SU-DHL-6 (cell line): ENCODE data around the gene ARAP3.

Experiments
- H2AFZ ChIP-seq: fragments of 200-600 bp; sonication (generic); 2 replicates; pipeline ENCODE4 v1.6.1; 2014; ENCODE audit warnings: low read depth, mild to moderate bottlenecking, moderate library complexity, mixed read lengths, antibody characterized with exemption, low read length; ENCODE audit not compliant: severe bottlenecking
- H3F3A ChIP-seq: fragments of 200-600 bp; shearing (Covaris generic); 2 replicates; pipeline ENCODE4 v1.6.0; 2016; ENCODE audit warnings: antibody characterized with exemption, mild to moderate bottlenecking; ENCODE audit not compliant: insufficient read depth
- H3K27ac ChIP-seq: fragments of 200-600 bp; sonication (generic); 2 replicates; pipeline ENCODE4 v1.5.1; 2016; ENCODE audit warnings: low read depth, mild to moderate bottlenecking, low read length, moderate library complexity, mixed read lengths
- H3K27me3 ChIP-seq: fragments of 200-600 bp; sonication (generic), shearing (Covaris generic); 2 replicates; pipeline ENCODE4 v1.6.0; 2014; ENCODE audit warnings: mild to moderate bottlenecking, low read length
- H3K36me3 ChIP-seq: fragments of 200-600 bp; sonication (generic); 2 replicates; pipeline ENCODE4 v1.6.1; 2014; ENCODE audit warnings: mild to moderate bottlenecking, low read length, mixed read lengths
- H3K4me2 ChIP-seq: fragments of 300-600, 200-600 bp; shearing (Covaris generic), sonication (generic); 2 replicates; pipeline ENCODE4 v1.6.0; 2014; ENCODE audit warnings: low read length, low read depth, mild to moderate bottlenecking; ENCODE audit not compliant: poor library complexity, severe bottlenecking
- H3K4me3 ChIP-seq: fragments of 200-600 bp; sonication (generic); 2 replicates; pipeline ENCODE4 v1.5.1; 2014; ENCODE audit warnings: antibody characterized with exemption, low read length, mild to moderate bottlenecking, mixed read lengths; ENCODE audit not compliant: insufficient read depth, poor library complexity, severe bottlenecking
- H3K79me2 ChIP-seq: fragments of 200-600 bp; sonication (generic); 2 replicates; pipeline ENCODE4 v1.6.1; 2014; ENCODE audit warnings: mild to moderate bottlenecking, low read length, moderate library complexity; ENCODE audit not compliant: insufficient read depth
- H3K9ac ChIP-seq: fragments of 200-600 bp; sonication (generic); 2 replicates; pipeline ENCODE4 v1.7.0; 2014; ENCODE audit warnings: mild to moderate bottlenecking, low read length
- H3K9me2 ChIP-seq: fragments of 200-600 bp; sonication (generic); replicated peaks from 2 replicates; pipeline ENCODE4 v1.6.1; 2014; ENCODE audit warnings: low read length; ENCODE audit not compliant: insufficient read depth
- H3K9me3 ChIP-seq: fragments of 200-600 bp; sonication (generic); 2 replicates; pipeline ENCODE4 v1.6.1; 2014; ENCODE audit warnings: low read length, mixed read lengths; ENCODE audit not compliant: insufficient read depth
- H4K20me1 ChIP-seq: fragments of 200-600 bp; sonication (generic); 2 replicates; pipeline ENCODE4 v1.6.1; 2014; ENCODE audit warnings: low read depth, mild to moderate bottlenecking, antibody characterized with exemption, low read length, moderate library complexity, mixed read lengths
- CTCF ChIP-seq: fragments of 200-600 bp; sonication (generic); IDR thresholded peaks from one replicate; pipeline ENCODE4 v1.5.1; 2017; ENCODE audit warnings: antibody characterized with exemption, mild to moderate bottlenecking, low read length, moderate library complexity; ENCODE audit not compliant: insufficient read depth, poor library complexity, severe bottlenecking
- EZH2phosphoT487 ChIP-seq: fragments of 200-600 bp; sonication (generic), shearing (Covaris generic); conservative IDR thresholded peaks from 2 replicates; pipeline ENCODE4 v1.6.1; 2018; ENCODE audit warnings: mild to moderate bottlenecking, antibody characterized with exemption, low read length, moderate library complexity, mixed read lengths

ARAP3 gene

GRCh38 chr5:141680178-141680577 is 1.9 kb downstream of the ARAP3 start:
- Histone ChIP-seq H3K27ac (no peak overlapping the region), H3K9ac (no peak overlapping the region), H3K27me3 (no peaks in the 10 kb centered on the region), H3K4me2 (no peak overlapping the region), H3K79me2 (no peaks in the 10 kb centered on the region), H3K36me3 (no peaks in the 10 kb centered on the region), H3F3A (no peaks in the 10 kb centered on the region), H3K9me3 (no peaks in the 10 kb centered on the region), H3K4me3 (no peak overlapping the region), H3K9me2 (no peaks in the 10 kb centered on the region), H4K20me1 (no peaks in the 10 kb centered on the region), H2AFZ (no peak overlapping the region)
- TF ChIP-seq EZH2phosphoT487, result no peak
- no peak for TF ChIP-seq CTCF

GRCh38 chr5:141677415-141677814 is 4.6 kb downstream of the ARAP3 start:
- Histone ChIP-seq H3K36me3 (no peaks in the 10 kb centered on the region), H3K9me2 (no peaks in the 10 kb centered on the region), H3K4me2 (no peak overlapping the region), H3K27ac (no peak overlapping the region), H3K4me3 (no peak overlapping the region), H4K20me1 (no peaks in the 10 kb centered on the region), H3K9me3 (no peaks in the 10 kb centered on the region), H3K9ac (no peak overlapping the region), H2AFZ (no peak overlapping the region), H3K27me3 (no peaks in the 10 kb centered on the region), H3K79me2 (no peaks in the 10 kb centered on the region), H3F3A (no peaks in the 10 kb centered on the region)
- TF ChIP-seq EZH2phosphoT487 (no peak), CTCF (no peak)

GRCh38 chr5:141675672-141676071 is 6.4 kb downstream of the ARAP3 start:
- Histone ChIP-seq H3K4me3 (no peak overlapping the region), H4K20me1 (no peaks in the 10 kb centered on the region), H2AFZ (no peak overlapping the region), H3K4me2 (no peak overlapping the region), H3K27me3 (no peaks in the 10 kb centered on the region), H3K9me2 (no peaks in the 10 kb centered on the region), H3K9me3 (no peaks in the 10 kb centered on the region), H3F3A (no peaks in the 10 kb centered on the region), H3K27ac (no peak overlapping the region), H3K9ac (no peak overlapping the region), H3K79me2 (no peaks in the 10 kb centered on the region), H3K36me3 (no peaks in the 10 kb centered on the region)
- TF ChIP-seq EZH2phosphoT487, result no peak
- no peak for TF ChIP-seq CTCF

- H3K9me2 ChIP-seq, result no peaks in the 10 kb centered on the region
- TF ChIP-seq CTCF (no peak), EZH2phosphoT487 (no peak)
Measured at GRCh38 chr5:141674747-141675146, 7.3 kb downstream of the ARAP3 start.

More at GRCh38 chr5:141674747-141675146, 7.3 kb downstream of the ARAP3 start:
- Histone ChIP-seq H3K79me2 (no peaks in the 10 kb centered on the region), H4K20me1 (no peaks in the 10 kb centered on the region), H3K4me3 (no peak overlapping the region), H3K36me3 (no peaks in the 10 kb centered on the region), H3K27me3 (no peaks in the 10 kb centered on the region), H3K9me3 (no peaks in the 10 kb centered on the region), H2AFZ (no peak overlapping the region), H3F3A (no peaks in the 10 kb centered on the region), H3K9ac (no peak overlapping the region), H3K27ac (no peak overlapping the region), H3K4me2 (no peak overlapping the region)
